ENCODE measurements around the gene VSIG1. TPM values are rescaled to one million over a fixed set of nuclear protein-coding genes. Genes with fewer than 3 reads are reported as not detected.

Gene VSIG1
- total RNA-seq, 1 experiment from 2014 or later, result 0.07 TPM

DNA sequence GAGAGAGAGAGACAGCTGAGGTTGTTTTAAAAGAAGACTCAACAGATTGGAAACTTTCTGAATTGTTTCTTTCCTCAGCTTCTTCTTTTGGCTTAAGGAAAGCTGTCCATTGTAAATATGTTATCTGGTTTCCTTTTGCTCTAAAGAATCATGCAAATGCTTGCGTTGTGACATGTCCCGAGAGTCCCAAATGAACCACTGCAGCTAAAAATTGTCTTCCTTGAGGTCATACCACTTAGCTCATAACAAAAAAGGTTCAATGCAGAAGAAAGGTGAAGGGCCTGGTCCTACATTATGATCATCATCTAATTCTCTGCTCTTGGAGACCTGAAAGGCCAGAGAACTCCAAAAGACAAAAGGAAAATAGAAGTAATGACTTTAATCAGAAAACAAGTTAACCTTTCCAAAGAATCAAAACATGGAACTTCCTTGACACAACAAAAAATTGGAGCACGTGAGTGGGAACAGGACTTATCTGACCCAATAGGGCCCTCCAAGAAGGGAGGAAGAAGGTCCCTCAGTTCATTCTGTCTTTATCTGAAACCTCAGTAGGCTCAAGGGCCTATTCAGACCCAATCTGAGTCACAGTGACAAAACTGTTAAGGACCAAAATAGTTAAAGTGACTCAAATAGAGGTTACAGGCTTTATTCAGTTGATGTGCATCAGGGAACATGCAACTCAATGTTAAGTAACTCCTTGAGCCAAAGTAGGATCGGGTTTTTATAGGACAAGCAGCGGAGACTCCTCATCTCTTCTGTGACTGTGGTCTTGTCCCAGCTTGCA, 14.7 kb upstream of the VSIG1 start:
- ATAC-seq (no peak), DNase-seq (ENCODE audit: low read depth, low spot score) (no peak)
- Histone ChIP-seq H3K27me3 (ENCODE audit: insufficient read depth, low read length) (no peaks in the 10 kb centered on the region), H4K20me1 (ENCODE audit: insufficient read depth) (no peaks in the 10 kb centered on the region), H3K9me3 (ENCODE audit: control insufficient read depth in 1 of 2, insufficient read depth in 1 of 2, low read depth in 1 of 2, low read length in 2 of 2) (no peaks in the 10 kb centered on the region), H3K4me3 (replicated peaks in 1 of 2; ENCODE audit: low read depth in 1 of 2, low read length in 2 of 2) (no peak overlapping the region), H3K4me1 (ENCODE audit: control insufficient read depth in 1 of 2, insufficient read depth in 2 of 2, low read length in 2 of 2) (no peaks in the 10 kb centered on the region), H3K9me2 (ENCODE audit: insufficient read depth) (no peaks in the 10 kb centered on the region), H3K4me2 (ENCODE audit: low read length) (no peak overlapping the region), H2AFZ (ENCODE audit: low read depth, low read length, poor library complexity, severe bottlenecking) (no peak overlapping the region), H3K9ac (ENCODE audit: low read length) (no peak overlapping the region), H3K36me3 (ENCODE audit: control insufficient read depth in 1 of 2, insufficient read depth in 2 of 2, low read length in 2 of 2) (no peaks in the 10 kb centered on the region), H3K27ac (ENCODE audit: low read depth, low read length) (no peak overlapping the region), H3K79me2 (ENCODE audit: insufficient read depth, low read length) (no peaks in the 10 kb centered on the region)
- no TSS peak for BruUV-seq (replicated peaks)
- RAD21 ChIA-PET (ENCODE audit: low non-redundant PET in 1 of 2, low total read pairs in 2 of 2, uncharacterized antibody in 2 of 2, unreplicated experiment in 2 of 2), result no interaction called here
- CTCF ChIA-PET, result no interaction called here
- intact Hi-C loops (cut with micrococcal nuclease), result no loop called here
- no peak for TF ChIP-seq SIN3A (IDR thresholded peaks at IDR 0.05; ENCODE audit: low read depth)
- TF ChIP-seq, protein P1, sequence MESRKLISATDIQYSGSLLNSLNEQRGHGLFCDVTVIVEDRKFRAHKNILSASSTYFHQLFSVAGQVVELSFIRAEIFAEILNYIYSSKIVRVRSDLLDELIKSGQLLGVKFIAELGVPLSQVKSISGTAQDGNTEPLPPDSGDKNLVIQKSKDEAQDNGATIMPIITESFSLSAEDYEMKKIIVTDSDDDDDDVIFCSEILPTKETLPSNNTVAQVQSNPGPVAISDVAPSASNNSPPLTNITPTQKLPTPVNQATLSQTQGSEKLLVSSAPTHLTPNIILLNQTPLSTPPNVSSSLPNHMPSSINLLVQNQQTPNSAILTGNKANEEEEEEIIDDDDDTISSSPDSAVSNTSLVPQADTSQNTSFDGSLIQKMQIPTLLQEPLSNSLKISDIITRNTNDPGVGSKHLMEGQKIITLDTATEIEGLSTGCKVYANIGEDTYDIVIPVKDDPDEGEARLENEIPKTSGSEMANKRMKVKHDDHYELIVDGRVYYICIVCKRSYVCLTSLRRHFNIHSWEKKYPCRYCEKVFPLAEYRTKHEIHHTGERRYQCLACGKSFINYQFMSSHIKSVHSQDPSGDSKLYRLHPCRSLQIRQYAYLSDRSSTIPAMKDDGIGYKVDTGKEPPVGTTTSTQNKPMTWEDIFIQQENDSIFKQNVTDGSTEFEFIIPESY (IDR thresholded peaks at IDR 0.05; ENCODE audit: extremely low read depth, insufficient replicate concordance, low read length), result no peak
- TF ChIP-seq YY1 (IDR thresholded peaks at IDR 0.05; ENCODE audit: extremely low read depth, insufficient replicate concordance, low read depth, low read length), result no peak
- TF ChIP-seq EZH2phosphoT487 (IDR thresholded peaks at IDR 0.05; ENCODE audit: borderline replicate concordance), result no peak
- no peak for TF ChIP-seq JUND (IDR thresholded peaks at IDR 0.05)
- no peak for TF ChIP-seq SRF (IDR thresholded peaks at IDR 0.05; ENCODE audit: low read depth)
- TF ChIP-seq EZH2 (IDR thresholded peaks at IDR 0.05), result no peak
- TF ChIP-seq ELF1 (IDR thresholded peaks at IDR 0.05; ENCODE audit: borderline replicate concordance, low read depth), result no peak
- TF ChIP-seq EGR1 (IDR thresholded peaks at IDR 0.05; ENCODE audit: low read depth), result no peak
- TF ChIP-seq, protein P2, sequence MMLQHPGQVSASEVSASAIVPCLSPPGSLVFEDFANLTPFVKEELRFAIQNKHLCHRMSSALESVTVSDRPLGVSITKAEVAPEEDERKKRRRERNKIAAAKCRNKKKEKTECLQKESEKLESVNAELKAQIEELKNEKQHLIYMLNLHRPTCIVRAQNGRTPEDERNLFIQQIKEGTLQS (IDR thresholded peaks at IDR 0.05), result no peak
- TF ChIP-seq POLR2A (IDR thresholded peaks at IDR 0.05; ENCODE audit: borderline replicate concordance, extremely low read depth, insufficient read depth, insufficient read length), result no peak
- TF ChIP-seq POLR2AphosphoS5 (IDR thresholded peaks at IDR 0.05; ENCODE audit: low read depth, low read length), result no peak
- TF ChIP-seq, protein P3, sequence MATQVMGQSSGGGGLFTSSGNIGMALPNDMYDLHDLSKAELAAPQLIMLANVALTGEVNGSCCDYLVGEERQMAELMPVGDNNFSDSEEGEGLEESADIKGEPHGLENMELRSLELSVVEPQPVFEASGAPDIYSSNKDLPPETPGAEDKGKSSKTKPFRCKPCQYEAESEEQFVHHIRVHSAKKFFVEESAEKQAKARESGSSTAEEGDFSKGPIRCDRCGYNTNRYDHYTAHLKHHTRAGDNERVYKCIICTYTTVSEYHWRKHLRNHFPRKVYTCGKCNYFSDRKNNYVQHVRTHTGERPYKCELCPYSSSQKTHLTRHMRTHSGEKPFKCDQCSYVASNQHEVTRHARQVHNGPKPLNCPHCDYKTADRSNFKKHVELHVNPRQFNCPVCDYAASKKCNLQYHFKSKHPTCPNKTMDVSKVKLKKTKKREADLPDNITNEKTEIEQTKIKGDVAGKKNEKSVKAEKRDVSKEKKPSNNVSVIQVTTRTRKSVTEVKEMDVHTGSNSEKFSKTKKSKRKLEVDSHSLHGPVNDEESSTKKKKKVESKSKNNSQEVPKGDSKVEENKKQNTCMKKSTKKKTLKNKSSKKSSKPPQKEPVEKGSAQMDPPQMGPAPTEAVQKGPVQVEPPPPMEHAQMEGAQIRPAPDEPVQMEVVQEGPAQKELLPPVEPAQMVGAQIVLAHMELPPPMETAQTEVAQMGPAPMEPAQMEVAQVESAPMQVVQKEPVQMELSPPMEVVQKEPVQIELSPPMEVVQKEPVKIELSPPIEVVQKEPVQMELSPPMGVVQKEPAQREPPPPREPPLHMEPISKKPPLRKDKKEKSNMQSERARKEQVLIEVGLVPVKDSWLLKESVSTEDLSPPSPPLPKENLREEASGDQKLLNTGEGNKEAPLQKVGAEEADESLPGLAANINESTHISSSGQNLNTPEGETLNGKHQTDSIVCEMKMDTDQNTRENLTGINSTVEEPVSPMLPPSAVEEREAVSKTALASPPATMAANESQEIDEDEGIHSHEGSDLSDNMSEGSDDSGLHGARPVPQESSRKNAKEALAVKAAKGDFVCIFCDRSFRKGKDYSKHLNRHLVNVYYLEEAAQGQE (IDR thresholded peaks at IDR 0.05; ENCODE audit: low read depth), result no peak
- TF ChIP-seq RAD21 (IDR thresholded peaks at IDR 0.05; ENCODE audit: low read depth), result no peak
- no peak for TF ChIP-seq TCF7L2 (IDR thresholded peaks at IDR 0.05; ENCODE audit: borderline replicate concordance, extremely low read depth, insufficient read depth, insufficient read length)
- TF ChIP-seq ZNF274 (IDR thresholded peaks at IDR 0.05; ENCODE audit: low read depth, low read length), result no peak
- POLR2A ChIA-PET, result no interaction called here

All from HCT116 (cell line).